ENCODE measurements around the gene ILDR1.
"Not testable (repeated sequence)": the region's sequence is repeated elsewhere in the genome, so short reads cannot be mapped to it uniquely, and the experiment has no call there.

The ILDR1 gene

DNA sequence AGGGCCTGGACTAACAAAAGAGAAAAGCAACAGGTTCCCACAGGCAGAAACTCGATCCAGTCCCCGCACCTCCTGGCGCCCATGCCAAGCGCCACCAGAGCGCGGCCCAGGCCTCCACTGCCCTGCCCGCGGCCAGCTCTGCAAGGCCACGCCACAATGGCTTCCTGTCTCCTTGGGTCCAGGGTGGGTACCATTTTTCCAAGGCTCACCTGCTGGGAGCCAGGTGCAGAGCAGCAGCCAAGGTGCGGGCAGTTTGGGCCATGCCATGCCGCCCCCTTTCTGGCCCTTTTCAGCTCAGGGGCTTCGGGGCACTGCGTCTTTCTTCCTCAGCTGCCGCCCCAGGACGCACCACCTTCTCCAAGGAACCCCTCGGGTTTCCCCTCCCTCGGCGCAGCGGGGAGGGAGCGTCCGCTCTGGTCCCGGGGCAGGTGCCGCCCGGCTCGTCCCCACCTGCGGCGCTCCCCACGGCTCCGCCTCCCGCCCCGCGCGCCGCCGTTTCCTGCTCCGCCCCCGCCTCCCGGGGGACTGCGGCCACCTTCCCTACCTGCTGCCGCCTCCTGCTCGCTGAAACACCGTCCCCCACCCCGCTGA lies at the start of gene ILDR1:
ILDR1 (minus strand) TSS at position 437 of the 591 bp plus-strand sequence; CDS start at position 267, 170 bp downstream.
- DNase-seq, result no peak

DNA sequence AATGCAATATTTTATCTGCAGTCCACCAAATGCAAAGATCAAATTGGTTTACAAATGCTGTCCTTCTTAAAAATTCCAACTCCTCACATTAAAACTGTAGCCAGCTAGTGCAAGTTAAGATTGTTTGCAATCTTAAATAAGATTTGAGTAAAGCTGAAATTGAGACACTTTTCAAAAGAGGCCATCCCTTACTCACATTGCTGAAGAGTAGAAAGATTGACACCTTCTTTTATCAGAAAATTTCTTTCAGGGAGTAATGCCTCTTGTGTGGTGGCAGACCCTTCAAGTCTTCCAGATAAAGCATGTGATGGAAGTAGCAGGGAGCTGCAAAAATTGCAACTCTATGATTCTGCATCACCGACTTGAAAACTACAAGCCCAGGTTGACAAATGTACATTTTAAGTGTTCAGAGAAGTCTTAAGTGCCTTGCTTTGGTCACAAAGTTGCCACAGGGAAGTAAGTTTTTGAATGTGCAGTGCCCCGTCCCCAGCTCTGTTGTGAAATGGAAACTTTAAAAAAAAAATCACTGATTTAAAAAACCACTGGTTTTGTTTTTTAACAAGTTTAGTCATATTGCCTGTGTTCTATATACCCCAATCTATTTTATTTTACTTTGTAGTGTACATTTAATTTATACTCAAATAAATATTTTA lies 45.7 kb upstream of the ILDR1 start:
- no peak for DNase-seq

- DNase-seq, result no peak
Measured at GRCh38 chr3:122067214-122067550, 45.1 kb upstream of the ILDR1 start.

DNA sequence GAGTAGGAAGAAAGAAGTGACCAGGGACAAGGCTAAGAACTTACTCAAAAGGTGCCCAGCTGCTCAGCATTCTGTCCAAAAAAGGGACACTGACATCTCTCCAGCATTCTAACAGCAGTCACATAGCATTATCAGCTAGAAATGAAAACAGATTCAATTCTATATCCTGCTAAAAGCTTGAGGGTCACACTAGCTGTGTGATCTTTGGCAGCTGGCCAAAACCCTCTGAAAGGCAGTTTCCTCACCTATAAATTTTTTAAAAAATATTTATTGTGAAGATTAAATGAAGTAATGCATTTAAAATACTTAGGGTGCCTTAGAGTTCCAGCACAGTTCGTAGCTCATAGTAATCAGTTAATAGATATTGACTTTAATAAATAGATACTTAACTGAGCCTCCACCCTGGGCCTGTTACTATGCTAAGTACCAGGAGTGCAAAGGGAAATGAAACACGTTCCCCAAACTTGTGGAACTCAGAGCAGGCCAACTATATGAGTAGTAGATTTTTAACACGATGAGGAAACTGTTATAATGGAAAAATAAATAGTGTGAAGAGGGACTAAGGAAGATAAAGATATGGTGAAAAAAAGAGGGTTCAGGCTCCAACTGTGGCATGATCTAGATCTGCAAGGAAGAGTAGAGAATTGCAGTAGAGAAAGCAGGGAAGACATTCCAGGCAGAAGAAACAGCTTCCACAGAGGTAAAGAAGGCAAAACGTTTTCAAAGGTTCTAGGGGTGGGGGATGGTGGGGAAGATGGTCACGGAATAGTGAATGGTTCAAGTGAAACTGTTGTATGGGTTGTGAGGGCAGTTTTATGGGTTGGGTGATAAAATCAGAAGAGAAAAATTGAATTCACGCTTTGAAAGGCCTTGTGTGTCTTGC lies 44.5 kb upstream of the ILDR1 start:
- DNase-seq, result no peak

GRCh38 chr3:122064326-122064725 lies 42.3 kb upstream of the ILDR1 start:
- DNase-seq, result no peak

- DNase-seq, result no peak
Measured at GRCh38 chr3:122063908-122064307, 41.9 kb upstream of the ILDR1 start.

GRCh38 chr3:122060040-122060698 lies 38.1 kb upstream of the ILDR1 start:
- no peak for DNase-seq

GRCh38 chr3:122058294-122058693 lies 36.2 kb upstream of the ILDR1 start:
- no peak for DNase-seq

- DNase-seq, result no peak
Measured at GRCh38 chr3:122057671-122058070, 35.6 kb upstream of the ILDR1 start.

DNA sequence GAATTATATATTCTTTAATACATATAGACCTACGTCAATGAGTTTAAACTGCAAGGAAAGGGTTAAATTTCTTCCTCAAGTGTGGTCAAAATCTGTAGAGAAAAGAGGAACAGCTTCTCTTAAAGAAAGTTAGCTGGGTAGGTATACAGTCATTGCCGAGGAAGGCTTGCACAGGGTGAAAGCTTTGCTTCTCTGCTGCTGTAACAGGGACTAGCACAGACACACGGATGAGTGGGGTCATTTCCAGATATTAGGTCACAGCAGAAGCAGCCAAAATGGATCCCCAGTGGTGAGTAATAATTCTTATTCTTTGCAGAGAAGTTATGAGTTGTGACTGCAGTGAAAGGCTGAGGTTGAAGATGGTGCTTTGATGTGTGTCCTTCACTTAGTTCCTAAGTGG lies 33.2 kb upstream of the ILDR1 start, which contains the start of gene CD86:
CD86 (plus strand) TSS at position 148 of the 400 bp plus-strand sequence; CDS start at position 276, 128 bp downstream.
- no peak for DNase-seq

DNA sequence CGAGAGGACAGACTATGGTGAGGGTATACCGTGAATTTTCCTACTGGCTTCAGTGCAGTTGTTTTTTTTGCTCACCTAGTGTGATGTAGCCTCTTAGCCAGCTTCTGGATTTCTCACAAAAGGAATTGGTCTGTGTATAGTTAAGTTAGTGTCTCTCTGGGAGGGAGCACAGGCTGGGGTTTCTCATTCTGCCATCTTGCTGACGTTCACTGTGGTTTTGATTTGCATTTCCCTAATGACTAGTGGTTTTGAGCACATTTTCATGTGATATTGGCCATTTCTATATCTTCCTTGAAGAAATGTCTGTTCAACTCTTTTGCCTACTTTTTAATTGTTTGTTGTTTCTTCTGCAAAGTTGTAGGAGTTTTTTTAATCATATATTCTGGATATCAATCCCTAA lies 30.9 kb upstream of the ILDR1 start:
- DNase-seq, result no peak

GRCh38 chr3:122047773-122048172 lies 25.7 kb upstream of the ILDR1 start:
- DNase-seq, result not testable (repeated sequence)

DNA sequence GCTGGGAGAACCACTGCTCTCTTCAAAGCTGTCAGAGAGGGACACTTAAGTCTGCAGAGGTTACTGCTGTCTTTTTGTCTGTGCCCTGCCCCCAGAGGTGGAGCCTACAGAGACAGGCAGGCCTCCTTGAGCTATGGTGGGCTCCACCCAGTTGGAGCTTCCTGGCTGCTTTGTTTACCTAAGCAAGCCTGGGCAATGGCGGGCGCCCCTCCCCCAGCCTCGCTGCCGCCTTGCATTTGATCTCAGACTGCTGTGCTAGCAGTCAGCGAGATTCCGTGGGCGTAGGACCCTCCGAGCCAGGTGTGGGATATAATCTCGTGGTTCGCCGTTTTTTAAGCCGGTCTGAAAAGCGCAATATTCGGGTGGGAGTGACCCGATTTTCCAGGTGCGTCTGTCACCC lies 25.2 kb upstream of the ILDR1 start:
- DNase-seq, result not testable (repeated sequence)

GRCh38 chr3:122033023-122033422 lies 11.0 kb upstream of the ILDR1 start:
- DNase-seq, result no peak

GRCh38 chr3:122032531-122032930 lies 10.5 kb upstream of the ILDR1 start:
- no peak for DNase-seq

- DNase-seq, result no peak
Measured at GRCh38 chr3:122031123-122031468, 9.0 kb upstream of the ILDR1 start.

DNA sequence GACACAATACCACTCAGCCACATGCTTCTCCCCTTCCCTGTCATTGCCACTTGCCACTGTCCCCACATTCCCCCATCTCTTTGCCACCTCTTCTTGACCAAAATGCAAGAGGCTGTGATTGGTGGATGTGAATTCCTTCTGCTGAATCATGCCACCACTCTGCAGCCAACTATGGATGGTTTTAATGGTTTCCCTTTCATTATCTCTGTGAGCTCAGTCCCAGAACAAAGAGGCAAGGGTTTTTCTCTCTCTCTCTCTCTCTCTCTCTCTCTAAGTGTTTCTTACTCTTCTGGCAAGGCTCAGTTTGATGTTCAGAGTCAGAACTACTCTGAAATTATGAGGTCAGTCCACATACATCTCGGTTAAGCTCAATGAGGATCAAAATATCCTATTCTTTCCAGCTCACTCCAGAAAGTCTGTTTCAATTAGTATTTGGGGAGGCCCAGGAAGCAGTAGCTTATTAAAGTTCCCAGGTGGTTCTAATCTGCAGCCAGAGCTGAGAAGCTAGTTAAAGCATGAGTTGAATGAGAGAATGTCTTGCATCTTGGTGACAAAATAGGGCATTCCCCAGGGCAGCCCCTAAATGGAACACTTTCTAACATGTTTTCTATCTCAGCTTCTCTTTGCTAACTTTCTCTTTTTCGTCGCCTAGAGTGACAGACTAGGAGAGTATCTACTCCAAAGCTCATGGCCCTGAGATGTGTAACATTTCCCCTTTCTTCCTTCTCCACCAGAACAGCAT lies 8.5 kb upstream of the ILDR1 start:
- DNase-seq, result no peak

DNA sequence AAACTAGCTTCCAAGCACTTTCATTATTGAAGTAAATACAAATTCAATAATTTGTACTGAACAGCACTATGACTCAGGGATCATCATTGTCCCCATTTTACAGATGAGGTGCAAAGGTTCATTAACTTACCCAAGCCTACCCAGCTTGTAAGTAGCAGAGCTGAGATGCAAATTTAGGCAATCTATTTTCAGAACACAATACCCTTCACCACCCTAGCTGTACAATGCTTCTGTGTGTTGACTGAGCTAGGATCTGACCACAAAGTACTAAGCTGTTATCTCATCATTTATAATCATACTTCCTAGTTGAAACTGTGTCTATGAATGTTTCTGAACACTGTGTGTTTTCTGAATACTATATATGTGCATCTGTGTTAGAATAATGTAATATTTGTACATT lies 3.2 kb upstream of the ILDR1 start:
- DNase-seq, result no peak

DNA sequence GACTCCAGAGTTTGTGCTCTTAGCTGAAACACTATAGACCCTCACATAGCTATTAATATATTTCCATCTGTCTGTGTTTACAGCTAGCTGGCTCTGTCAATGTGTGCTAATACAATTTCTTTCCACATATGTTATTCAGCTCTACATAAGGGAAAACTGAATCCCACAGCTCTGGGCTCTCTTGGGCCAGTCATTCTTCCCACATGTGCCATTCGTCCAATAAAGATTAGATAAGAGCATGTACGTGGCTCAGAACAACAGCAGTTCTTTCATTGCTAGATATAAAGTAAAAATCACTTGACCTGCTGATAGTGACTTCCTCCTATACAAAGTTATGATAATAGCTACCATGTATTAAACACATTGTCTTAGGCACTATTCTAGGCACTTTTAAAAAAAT lies 2.8 kb upstream of the ILDR1 start:
- no peak for DNase-seq

- DNase-seq, result no peak
Measured at GRCh38 chr3:122023335-122023910, 1.4 kb upstream of the ILDR1 start.

- no peak for DNase-seq
Measured at GRCh38 chr3:122021037-122021436, 1.0 kb downstream of the ILDR1 start.
